Adrenal gland (tissue), 12 donors: ENCODE measurements around the gene TMEM39B. TPM values are rescaled to one million over a fixed set of nuclear protein-coding genes. Genes with fewer than 3 reads are reported as not detected.
"Not testable (repeated sequence)": the region's sequence is repeated elsewhere in the genome, so short reads cannot be mapped to it uniquely, and the experiment has no call there.

ENCODE experiments used
- DNase-seq, 7 donors: peaks; one replicate each; pipeline ENCODE4 v3.0.0-alpha.2; 2019 to 2020
- H3K27ac ChIP-seq, 5 donors: fragments of 200-600 bp; sonication (generic) in 4 of 5; 1 replicate in 3 of 5; 2 replicates in 2 of 5; pipeline versions ENCODE4 v1.5.1 to v1.8.0; 2016 to 2020; ENCODE audit warnings: mild to moderate bottlenecking in 1 of 5
- H3K27me3 ChIP-seq: fragments of 200-600 bp; 2 replicates; pipeline ENCODE4 v1.8.0; 2021
- H3K36me3 ChIP-seq, 2 donors: fragments of 200-600 bp; replicated peaks in 1 of 2; 1 replicate in 1 of 2; 2 replicates in 1 of 2; pipeline versions ENCODE4 v1.5.1 to v1.8.0; 2018 to 2022
- H3K4me1 ChIP-seq, 2 donors: fragments of 200-600 bp; replicated peaks in 1 of 2; 1 replicate in 1 of 2; 2 replicates in 1 of 2; pipeline versions ENCODE4 v1.5.1 to v1.8.0; 2018 to 2021
- H3K4me3 ChIP-seq, 4 donors: fragments of 200-600 bp; sonication (generic) in 3 of 4; one replicate each; pipeline ENCODE4 v1.5.1; 2016 to 2018
- H3K9me3 ChIP-seq, 3 donors: fragments of 200-600 bp; sonication (generic) in 1 of 3; replicated peaks in 1 of 3; 1 replicate in 2 of 3; 2 replicates in 1 of 3; pipeline versions ENCODE4 v1.5.1 to v1.8.0; 2016 to 2021
- CTCF ChIP-seq, 6 experiments: fragments of 450-650 bp in 4 of 6; fragments of 200-600 bp in 2 of 6; sonication (generic) in 1 of 6; IDR thresholded peaks; 1 replicate in 5 of 6; 2 replicates in 1 of 6; pipeline versions ENCODE4 v1.5.1 to v1.8.0; 2016 to 2021; ENCODE audit warnings: antibody characterized with exemption in 6 of 6, mild to moderate bottlenecking in 2 of 6, moderate library complexity in 1 of 6
- POLR2A ChIP-seq, 2 donors: fragments of 450-650 bp; IDR thresholded peaks; one replicate each; pipeline ENCODE4 v1.6.1; 2017; ENCODE audit warnings: antibody characterized with exemption in 2 of 2, mild to moderate bottlenecking in 2 of 2, moderate library complexity in 1 of 2
- WGBS, 4 donors: extraction: QIAGEN DNeasy Blood & Tissue Kit in 2 of 4; methylation state at CpG; one replicate each; pipeline versions ENCODE4 v1.1.5 to v1.1.7; 2013 to 2017; 5-methylcytosine and 5-hydroxymethylcytosine counted together
- intact Hi-C, 2 donors: fragments of 100-400 bp; cut with DNase I; formaldehyde crosslinking; loops; one replicate each; pipeline versions ENCODE4 v1.14.1 to v1.15.0; 2022 to 2023
- microRNA-seq, 3 donors: library from miRNA; unstranded; fragments of <30 nt; microRNA quantifications; one replicate each; pipeline ENCODE4, GENCODE V29; 2017 to 2020
- polyA plus RNA-seq, 3 donors: library from polyadenylated mRNA; stranded (reverse); fragments of 200-250 nt in 2 of 3; fragments of 350-450 nt in 1 of 3; fragmentation: Illumina TruSeq in 1 of 3; extraction: RNeasy Lipid Tissue Mini Kit (QIAGEN cat#74804) in 1 of 3; gene quantifications; one replicate each; pipeline ENCODE4 v1.2.3, GENCODE V29; 2013 to 2014
- small RNA-seq, 2 donors: library from RNA; depleted of rRNA; stranded (forward); fragments of <200 nt; gene quantifications; one replicate each; pipeline ENCODE3, GENCODE V24; 2016
- total RNA-seq, 9 donors: library from RNA; depleted of rRNA in 4 of 9; stranded (reverse); fragments of >200 nt in 4 of 9; fragments of 120-200 nt in 1 of 9; fragmentation: NEBNext Ultra II Directional in 1 of 9; extraction: Animal tissue kit (Norgen Biotek cat#: 25700) in 1 of 9; gene quantifications; one replicate each; pipeline versions ENCODE4 v1.1.0 to v1.2.4, GENCODE V29; 2013 to 2023
- donor health status: healthy with polysubstance abuse.
- donor health status: Bipolar disorder and iron deficiency.
- donor health status: DM: yes; HTN: yes; CAD: no.
- donor health status: DM: no; HTN: no; CAD: no.
- donor health status: DM: no; HTN: no; CAD: no.
- donor health status: DM: yes; HTN: yes; CAD: no.

Gene TMEM39B
- total and polyA plus RNA-seq, 12 donors = 4.4 to 17.4 (median 11.7) TPM

GRCh38 chr1:32144033-32144432, 71.3 kb downstream of the TMEM39B start:
- WGBS, 4 donors = 92 to 98% (median 94%) methylated on average over 3 of the region's 3 CpGs
- Histone ChIP-seq H3K27ac (no peak overlapping the region), H3K27me3 (no peaks in the 10 kb centered on the region), H3K4me3 (no peak overlapping the region), H3K36me3 (no peaks in the 10 kb centered on the region), H3K9me3 (no peaks in the 10 kb centered on the region), H3K4me1 (peaks cover 0 to 12% of the 10 kb centered on the region in 2 donors)
- no peak for DNase-seq
- TF ChIP-seq CTCF (IDR thresholded peaks at IDR 0.05) (no peak), POLR2A (IDR thresholded peaks at IDR 0.05) (no peak)
- intact Hi-C loops = no loop called here

GRCh38 chr1:32147799-32148198, 75.1 kb downstream of the TMEM39B start:
- intact Hi-C loops, H3K27me3 ChIP-seq, H3K36me3 ChIP-seq, H3K27ac ChIP-seq, H3K9me3 ChIP-seq, H3K4me3 ChIP-seq, DNase-seq: not testable (repeated sequence)
- 97 to 98% (median 97%) methylated on average over 5 of the region's 5 CpGs for WGBS, 4 donors
- peaks cover 0 to 19% of the 10 kb centered on the region in 2 donors for H3K4me1 ChIP-seq

GRCh38 chr1:32150847-32151246, 78.1 kb downstream of the TMEM39B start:
- no peak overlapping the region for H3K4me3 ChIP-seq
- DNase-seq = no peak
- no peaks in the 10 kb centered on the region for H3K9me3 ChIP-seq
- H3K4me1 ChIP-seq = peaks cover 0 to 14% of the 10 kb centered on the region in 2 donors
- H3K27ac ChIP-seq = no peak overlapping the region
- H3K27me3 ChIP-seq = no peaks in the 10 kb centered on the region
- intact Hi-C loops = no loop called here
- peaks cover 0 to 7% of the 10 kb centered on the region in 2 donors for H3K36me3 ChIP-seq
- 88 to 93% (median 90%) methylated on average over 8 to 9 of the region's 9 CpGs for WGBS, 4 donors
- no peak for TF ChIP-seq CTCF (IDR thresholded peaks at IDR 0.05)
- no peak for TF ChIP-seq POLR2A (IDR thresholded peaks at IDR 0.05)

GRCh38 chr1:32151319-32151787, 78.6 kb downstream of the TMEM39B start:
- TF ChIP-seq CTCF (IDR thresholded peaks at IDR 0.05) (no peak), POLR2A (IDR thresholded peaks at IDR 0.05) (no peak)
- H3K36me3 ChIP-seq = peaks cover 0 to 12% of the 10 kb centered on the region in 2 donors
- H3K27me3 ChIP-seq = no peaks in the 10 kb centered on the region
- H3K4me1 ChIP-seq = peaks cover 0 to 14% of the 10 kb centered on the region in 2 donors
- H3K9me3 ChIP-seq = no peaks in the 10 kb centered on the region
- DNase-seq = no peak
- no peak overlapping the region for H3K27ac ChIP-seq
- 63 to 68% (median 67%) methylated on average over 5 of the region's 5 CpGs for WGBS, 4 donors
- H3K4me3 ChIP-seq = no peak overlapping the region
- intact Hi-C loops = no loop called here

Small RNAs within 50 kb of the gene (microRNA-seq; reads per million reads assigned to microRNA genes)
- 0 reads per million in 3 donors for gene MIR5585

Small RNAs within 50 kb of the gene (small RNA-seq; reads per million reads assigned to genes)
- 0 reads per million in 2 donors for gene MIR5585
- gene RF00017 = 0 reads per million in 2 donors

Other genes starting within 250 kb of the TMEM39B start
- gene PTP4A2, start 134.6 kb upstream of the TMEM39B start, total RNA-seq = 100 to 1,000 TPM in 7 of 9 donors, 10 to 100 TPM in 2; 75.9 to 268 (median 180) TPM
- 100 to 1,000 TPM in 1 of 3 donors, 10 to 100 TPM in 2; 51.8 to 371 (median 56.2) TPM for gene PTP4A2, start 134.6 kb upstream of the TMEM39B start, polyA plus RNA-seq
- 100 to 1,000 TPM in 1 of 9 donors, 10 to 100 TPM in 8; 50.1 to 108 (median 77.1) TPM for gene KHDRBS1, start 59.1 kb upstream of the TMEM39B start, total RNA-seq
- gene KHDRBS1, start 59.1 kb upstream of the TMEM39B start, polyA plus RNA-seq = 10 to 100 TPM; 37.3 to 88.2 (median 43.7) TPM
- 10 to 100 TPM; 39.3 to 86.6 (median 71.5) TPM for gene KPNA6, start 35.1 kb downstream of the TMEM39B start, total RNA-seq
- gene KPNA6, start 35.1 kb downstream of the TMEM39B start, polyA plus RNA-seq = 10 to 100 TPM in 1 of 3 donors, 1 to 10 TPM in 2; 9.3 to 31.2 (median 9.5) TPM
- 10 to 100 TPM; 52.7 to 97.4 (median 66.1) TPM for gene TXLNA, start 106.7 kb downstream of the TMEM39B start, total RNA-seq
- gene TXLNA, start 106.7 kb downstream of the TMEM39B start, polyA plus RNA-seq = 10 to 100 TPM; 14.9 to 51.0 (median 25.7) TPM
- 10 to 100 TPM; 11.4 to 34.0 (median 20.5) TPM for gene CCDC28B, start 127.7 kb downstream of the TMEM39B start, total RNA-seq
- 10 to 100 TPM in 2 of 3 donors, 1 to 10 TPM in 1; 3.4 to 47.7 (median 42.6) TPM for gene CCDC28B, start 127.7 kb downstream of the TMEM39B start, polyA plus RNA-seq
- gene IQCC, start 132.7 kb downstream of the TMEM39B start, total RNA-seq = 1 to 10 TPM; 1.5 to 3.6 (median 2.7) TPM
- gene IQCC, start 132.7 kb downstream of the TMEM39B start, polyA plus RNA-seq = 1 to 10 TPM; 3.1 to 3.9 (median 3.6) TPM
- not detected for gene DCDC2B, start 136.2 kb downstream of the TMEM39B start, total RNA-seq
- gene DCDC2B, start 136.2 kb downstream of the TMEM39B start, polyA plus RNA-seq = not detected
- 10 to 100 TPM in 7 of 9 donors, 1 to 10 TPM in 2; 2.1 to 27.1 (median 16.3) TPM for gene TMEM234, start 149.4 kb downstream of the TMEM39B start, total RNA-seq
- 10 to 100 TPM; 10.2 to 57.7 (median 34.6) TPM for gene TMEM234, start 149.4 kb downstream of the TMEM39B start, polyA plus RNA-seq
- 100 to 1,000 TPM; 187 to 672 (median 202) TPM for gene EIF3I, start 149.5 kb downstream of the TMEM39B start, total RNA-seq
- 100 to 1,000 TPM; 196 to 312 (median 294) TPM for gene EIF3I, start 149.5 kb downstream of the TMEM39B start, polyA plus RNA-seq
- gene FAM167B, start 174.3 kb downstream of the TMEM39B start, total RNA-seq = 10 to 100 TPM in 8 of 9 donors, 1 to 10 TPM in 1; 3.2 to 34.5 (median 26.0) TPM
- 10 to 100 TPM in 2 of 3 donors, 1 to 10 TPM in 1; 5.8 to 58.2 (median 30.0) TPM for gene FAM167B, start 174.3 kb downstream of the TMEM39B start, polyA plus RNA-seq
- gene LCK, start 178.3 kb downstream of the TMEM39B start, total RNA-seq = 1 to 10 TPM in 6 of 9 donors, under 1 TPM in 3; 0.30 to 2.7 (median 1.9) TPM
- 1 to 10 TPM in 2 of 3 donors, under 1 TPM in 1; 0.46 to 2.9 (median 1.2) TPM for gene LCK, start 178.3 kb downstream of the TMEM39B start, polyA plus RNA-seq
- 10 to 100 TPM; 52.2 to 95.2 (median 76.9) TPM for gene HDAC1, start 219.1 kb downstream of the TMEM39B start, total RNA-seq
- gene HDAC1, start 219.1 kb downstream of the TMEM39B start, polyA plus RNA-seq = 10 to 100 TPM; 54.4 to 70.1 (median 59.6) TPM